ENCODE data around the gene RFT1.

DNA sequence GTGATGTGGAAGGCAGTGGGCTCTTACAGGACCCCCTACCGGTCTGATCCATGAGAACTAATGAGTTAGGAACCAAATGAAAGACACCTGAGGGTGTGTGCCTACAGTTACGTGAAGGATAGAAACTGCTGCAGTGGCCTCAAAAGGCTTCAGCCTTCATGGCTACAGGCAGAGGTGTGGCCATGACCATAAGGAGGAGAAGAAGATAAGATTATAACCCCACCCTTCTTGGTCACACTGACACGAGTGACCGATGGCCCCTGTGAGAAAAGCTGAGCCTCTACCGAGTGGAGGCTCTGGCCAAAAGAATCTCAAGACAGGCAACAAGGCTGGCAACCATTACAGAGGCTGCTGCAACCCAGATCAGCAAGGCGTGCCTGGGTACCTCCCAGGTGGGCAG, 6.3 kb downstream of the RFT1 start:
- no peak for TF ChIP-seq EZH2 (IDR thresholded peaks at IDR 0.05; ENCODE audit: insufficient read depth, low read length)
- TF ChIP-seq CTCF (IDR thresholded peaks at IDR 0.05; ENCODE audit: insufficient read depth, low read depth, low read length) = no peak
